ENCODE data around the gene PDCD6IP. TPM values are rescaled to one million over a fixed set of nuclear protein-coding genes. Genes with fewer than 3 reads are reported as not detected.

The PDCD6IP gene
- total and polyA plus RNA-seq, 8 donors, result 15.1 to 130 (median 79.0) TPM

- 78 to 89% methylated on average over 5 of the region's 5 CpGs for WGBS, 2 donors
These were observed 10.1 kb downstream of the PDCD6IP start for GRCh38 chr3:33808559-33808958.

GRCh38 chr3:33810545-33810944, 12.1 kb downstream of the PDCD6IP start:
- Histone ChIP-seq H3K27me3 (no peaks in the 10 kb centered on the region), H3K9me3 (no peaks in the 10 kb centered on the region), H3K27ac (no peak overlapping the region), H3K4me3 (no peak overlapping the region), H3K4me1 (peaks cover 18 to 30% (median 23%) of the 10 kb centered on the region in 3 donors), H3K36me3 (peaks cover 0 to 8% (median 0%) of the 10 kb centered on the region in 3 donors)
- ATAC-seq (peak in 3 of 4 donors; percentile 46 to 68 (median 48)), DNase-seq (no peak), FAIRE-seq (no peak)
- TF ChIP-seq CTCF (IDR thresholded peaks at IDR 0.05), result no peak
- 26 to 36% methylated on average over 1 of the region's 1 CpG for WGBS, 2 donors
- intact Hi-C loops (cut with DNase I), result no loop called here

More at GRCh38 chr3:33808559-33808958, 10.1 kb downstream of the PDCD6IP start:
- H3K9me3 ChIP-seq, result no peaks in the 10 kb centered on the region
- ATAC-seq (no peak), DNase-seq (no peak), FAIRE-seq (no peak)
- no peak overlapping the region for H3K27ac ChIP-seq
- peaks cover 0 to under 1% (median 0%) of the 10 kb centered on the region in 3 donors for H3K36me3 ChIP-seq
- intact Hi-C loops (cut with DNase I), result no loop called here
- H3K27me3 ChIP-seq, result no peaks in the 10 kb centered on the region
- peaks cover 18 to 30% (median 23%) of the 10 kb centered on the region in 3 donors for H3K4me1 ChIP-seq
- H3K4me3 ChIP-seq, result no peak overlapping the region
- TF ChIP-seq CTCF (IDR thresholded peaks at IDR 0.05), result no peak

GRCh38 chr3:33821989-33822388, 23.6 kb downstream of the PDCD6IP start:
- no peak for TF ChIP-seq CTCF (IDR thresholded peaks at IDR 0.05)
- WGBS, 2 donors, result 91% methylated on average over 4 of the region's 4 CpGs
- DNase-seq (no peak), ATAC-seq (no peak), FAIRE-seq (no peak)
- H3K27me3 ChIP-seq, result no peaks in the 10 kb centered on the region
- no peaks in the 10 kb centered on the region for H3K9me3 ChIP-seq
- peaks cover 0 to 32% (median 2%) of the 10 kb centered on the region in 3 donors for H3K36me3 ChIP-seq
- H3K27ac ChIP-seq, result no peak overlapping the region
- no peaks in the 10 kb centered on the region for H3K4me1 ChIP-seq
- intact Hi-C loops (cut with DNase I), result no loop called here
- no peak overlapping the region for H3K4me3 ChIP-seq

- no peaks in the 10 kb centered on the region for H3K9me3 ChIP-seq
- FAIRE-seq (no peak), DNase-seq (no peak), ATAC-seq (no peak)
- H3K36me3 ChIP-seq, result peaks cover 0 to 32% (median 3%) of the 10 kb centered on the region in 3 donors
- WGBS, 2 donors, result 70 to 76% methylated on average over 1 of the region's 1 CpG
- H3K27ac ChIP-seq, result no peak overlapping the region
- no peak overlapping the region for H3K4me3 ChIP-seq
- no peaks in the 10 kb centered on the region for H3K4me1 ChIP-seq
- no peak for TF ChIP-seq CTCF (IDR thresholded peaks at IDR 0.05)
- intact Hi-C loops (cut with DNase I), result no loop called here
- no peaks in the 10 kb centered on the region for H3K27me3 ChIP-seq
These were observed 25.4 kb downstream of the PDCD6IP start for GRCh38 chr3:33823821-33824220.

- no peaks in the 10 kb centered on the region for H3K4me1 ChIP-seq
- no peak for ATAC-seq
- no peaks in the 10 kb centered on the region for H3K9me3 ChIP-seq
- no peaks in the 10 kb centered on the region for H3K27me3 ChIP-seq
- no peak for FAIRE-seq
- no peak overlapping the region for H3K4me3 ChIP-seq
- peaks cover 0 to 32% (median 3%) of the 10 kb centered on the region in 3 donors for H3K36me3 ChIP-seq
- TF ChIP-seq CTCF (IDR thresholded peaks at IDR 0.05), result no peak
- 93 to 94% methylated on average over 5 of the region's 5 CpGs for WGBS, 2 donors
- intact Hi-C loops (cut with DNase I), result no loop called here
- no peak for DNase-seq
- no peak overlapping the region for H3K27ac ChIP-seq
These were observed 26.7 kb downstream of the PDCD6IP start for GRCh38 chr3:33825111-33825510.
